DMS 273 (cell line): ENCODE results near the gene MMGT1.

Experiments used
- DNase-seq: peaks from one replicate; lab custom pipeline; 2025; ENCODE audit not compliant: unreplicated experiment; lab: John Stamatoyannopoulos, UW

MMGT1 gene

DNA sequence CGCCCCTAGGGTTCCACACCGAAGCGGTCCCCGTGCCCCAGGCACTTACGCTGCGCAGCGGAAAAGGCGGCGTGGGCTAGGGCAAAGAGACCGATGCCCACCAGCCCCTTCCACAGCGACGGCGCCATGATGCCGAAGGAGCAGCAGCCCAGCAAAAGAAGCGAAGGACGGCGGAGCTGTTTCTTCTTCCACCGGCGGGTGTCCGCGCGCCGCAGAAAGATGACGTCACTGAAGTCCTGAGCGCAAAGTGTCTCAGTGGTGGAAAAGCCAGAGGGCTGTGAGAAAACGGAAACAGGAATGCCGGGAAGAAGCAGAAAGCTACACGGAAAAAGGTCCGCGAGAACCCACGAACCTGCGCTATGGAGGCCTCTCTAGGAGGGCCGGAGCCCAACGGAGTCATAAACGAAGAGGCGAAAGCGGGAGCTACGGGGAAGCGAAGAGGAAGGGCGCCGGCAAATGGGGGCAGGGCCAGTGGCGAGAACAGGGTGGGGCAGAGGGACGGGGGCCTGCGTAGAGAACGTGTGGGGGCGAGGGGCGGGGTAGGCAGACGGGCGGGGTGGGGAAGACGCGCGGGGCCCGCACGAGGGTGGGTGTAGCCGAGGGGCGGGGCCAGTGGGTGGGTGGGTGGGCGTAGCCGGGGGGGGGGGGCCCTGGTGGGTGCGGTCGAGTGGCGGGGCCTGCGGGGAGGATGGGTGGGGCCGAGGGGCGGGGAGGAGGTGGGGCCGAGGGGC lies at the start of gene MMGT1:
TSS of gene MMGT1 (minus strand) at position 441 of the 731 bp plus-strand sequence. CDS start at position 128, 313 bp downstream.
- DNase-seq, result peak; percentile 95

DNA sequence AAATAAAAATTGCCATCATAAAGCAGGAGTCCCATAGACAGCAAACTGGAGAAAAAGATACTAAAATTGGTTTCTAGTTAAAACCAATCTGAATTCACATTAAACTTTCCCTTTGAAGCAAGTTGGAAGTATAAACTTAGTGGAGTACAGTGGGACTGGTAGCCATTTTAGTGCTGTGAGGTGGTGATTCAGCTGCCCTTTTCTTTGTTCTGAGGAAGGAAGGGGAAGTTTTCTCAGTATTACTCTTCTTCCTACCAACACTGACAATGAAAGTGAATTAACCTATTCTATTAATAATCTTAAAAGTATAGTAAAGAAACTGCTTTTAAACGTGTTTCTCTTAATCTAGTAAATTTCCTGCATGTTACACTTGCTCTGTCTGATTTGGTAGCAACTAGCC lies 48.1 kb upstream of the MMGT1 start:
- no peak for DNase-seq

DNA sequence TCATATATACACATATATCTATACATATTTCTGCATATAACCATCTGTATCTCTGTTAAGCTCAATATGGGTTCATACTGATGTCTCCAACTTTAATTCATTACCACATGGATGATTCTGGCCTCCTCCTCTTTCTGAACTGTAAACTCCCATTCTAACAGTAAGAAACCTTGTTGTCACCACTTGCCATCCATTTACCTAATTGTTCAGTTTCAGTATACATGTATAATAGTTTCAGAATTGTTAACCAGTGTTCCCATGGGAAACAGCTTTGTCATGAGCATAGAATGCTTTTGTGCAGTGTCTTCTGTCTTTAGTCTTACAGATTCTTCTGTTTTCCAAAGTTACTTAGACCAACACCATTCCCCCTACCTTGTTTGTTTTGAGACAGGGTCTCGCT lies 47.4 kb upstream of the MMGT1 start:
- no peak for DNase-seq

DNA sequence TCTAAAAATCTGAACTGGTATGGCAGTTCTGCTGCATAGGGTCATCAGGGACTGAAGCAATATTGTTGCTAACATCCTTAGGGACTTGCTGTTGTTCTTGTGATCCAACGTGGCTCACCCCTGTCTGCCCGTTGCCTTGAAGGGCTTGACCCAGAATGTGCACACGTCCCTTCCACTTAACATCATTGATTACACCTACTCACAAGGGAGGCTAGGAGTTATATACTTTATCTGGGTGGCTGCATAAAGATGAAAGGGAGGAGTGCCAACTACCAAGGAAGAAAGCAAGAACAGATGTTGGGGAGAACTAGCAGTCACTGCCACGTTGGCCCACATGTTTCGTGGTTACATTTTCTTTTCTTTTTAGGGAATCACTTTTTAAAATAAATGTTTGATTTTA lies 45.4 kb upstream of the MMGT1 start:
- no peak for DNase-seq

DNA sequence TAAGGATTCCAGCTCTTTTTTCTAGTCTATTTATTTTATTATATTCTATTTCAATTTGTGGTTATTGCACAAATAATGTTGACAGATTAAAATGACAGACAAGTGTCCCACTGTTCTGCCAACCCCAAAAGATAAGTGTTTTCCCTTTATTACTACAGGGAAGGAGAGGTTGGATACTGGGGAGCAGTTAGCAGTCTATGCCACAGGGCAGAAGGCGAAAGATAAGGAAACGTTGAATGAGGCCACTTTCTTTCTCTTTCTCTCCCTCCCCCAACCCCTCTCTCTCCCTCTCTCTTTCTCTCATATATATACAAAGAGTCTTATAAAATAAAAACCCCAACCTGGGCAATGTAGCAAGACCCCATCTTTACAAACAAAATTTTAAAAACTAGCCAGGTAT lies 43.1 kb upstream of the MMGT1 start:
- DNase-seq, result no peak

DNA sequence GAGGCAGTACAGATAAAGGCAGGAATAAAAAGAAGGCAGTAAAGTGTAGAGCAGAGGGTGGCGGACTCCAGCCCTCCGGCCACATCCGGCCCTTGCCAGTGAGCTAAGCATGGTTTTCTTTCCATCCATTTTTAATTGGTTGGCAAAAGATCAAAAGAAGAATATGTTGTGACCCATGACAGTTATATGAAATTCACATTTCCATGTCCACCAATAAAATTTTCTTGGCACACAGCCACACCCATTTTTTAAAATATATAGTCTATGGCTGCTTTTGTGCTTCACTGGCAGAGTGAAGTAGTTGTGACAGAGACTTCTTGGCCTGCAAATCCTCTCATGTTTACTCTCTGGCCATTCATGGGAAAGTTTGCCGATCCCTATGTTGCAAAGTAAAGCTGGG lies 41.2 kb upstream of the MMGT1 start:
- no peak for DNase-seq

DNA sequence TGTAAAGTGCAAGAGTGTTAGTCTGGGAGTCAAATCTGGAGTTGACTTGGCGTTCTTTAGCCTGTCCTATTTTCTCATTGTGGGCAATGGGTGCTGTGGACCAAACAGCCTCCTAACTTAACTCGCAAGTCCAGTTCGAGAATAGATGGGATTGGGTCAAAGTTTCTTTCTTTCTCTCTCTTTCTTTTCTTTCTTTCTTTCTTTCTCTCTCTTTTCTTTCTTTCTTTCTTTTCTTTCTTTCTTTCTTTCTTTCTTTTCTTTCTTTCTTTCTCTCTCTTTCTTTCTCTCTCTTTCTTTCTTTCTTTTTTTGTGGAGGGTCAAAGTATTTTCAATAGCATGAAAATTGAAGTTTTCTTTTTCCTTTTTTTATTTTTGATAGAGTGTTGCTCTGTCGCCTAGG lies 14.5 kb upstream of the MMGT1 start:
- DNase-seq, result no peak

DNA sequence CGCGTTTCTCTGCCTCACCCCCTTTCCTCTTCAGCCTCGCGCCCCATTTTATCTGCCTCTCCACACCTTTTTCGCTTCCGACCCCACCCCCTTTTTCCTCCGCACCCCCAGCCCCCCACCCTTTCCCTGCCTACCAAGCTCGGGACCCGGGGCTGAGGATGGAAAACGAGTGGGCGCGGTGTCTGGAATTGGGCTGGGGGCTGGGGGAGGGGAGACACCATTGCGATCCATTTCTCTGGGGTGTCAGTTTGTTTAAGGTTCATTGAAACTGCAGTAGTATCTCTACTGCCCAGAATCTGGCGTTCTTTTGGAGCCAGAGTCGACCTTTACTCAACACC lies 12.2 kb upstream of the MMGT1 start:
- no peak for DNase-seq

DNA sequence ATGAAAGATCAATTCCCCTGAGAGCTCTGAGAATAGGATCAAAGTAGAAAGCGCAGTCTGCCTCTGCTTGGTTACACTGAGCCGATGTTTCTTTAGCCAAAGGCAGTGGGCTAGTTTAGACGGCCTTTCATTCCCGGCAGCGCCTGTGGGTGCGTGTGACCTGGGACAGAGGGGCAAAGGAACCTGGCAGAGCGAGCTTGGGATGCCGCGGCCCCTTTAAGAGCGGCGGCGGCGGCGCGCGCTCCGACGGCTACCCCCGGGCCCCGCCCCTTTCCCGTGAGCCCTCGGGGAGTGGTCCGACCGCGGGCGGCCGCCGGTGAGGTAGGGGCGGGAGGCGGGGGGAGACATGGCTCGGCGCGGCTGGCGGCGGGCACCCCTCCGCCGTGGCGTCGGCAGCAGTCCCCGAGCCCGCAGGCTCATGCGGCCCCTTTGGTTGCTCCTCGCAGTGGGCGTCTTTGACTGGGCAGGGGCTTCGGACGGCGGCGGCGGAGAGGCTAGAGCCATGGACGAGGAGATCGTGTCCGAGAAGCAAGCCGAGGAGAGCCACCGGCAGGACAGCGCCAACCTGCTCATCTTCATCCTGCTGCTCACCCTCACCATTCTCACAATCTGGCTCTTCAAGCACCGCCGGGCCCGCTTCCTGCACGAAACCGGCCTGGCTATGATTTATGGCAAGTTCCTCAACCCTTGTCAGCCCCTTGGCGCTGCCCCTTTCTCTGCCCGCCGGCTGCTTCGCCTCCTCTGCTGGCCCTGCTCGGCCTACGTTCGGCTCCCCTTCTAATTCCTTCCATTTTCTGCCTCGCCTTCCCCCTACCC lies 11.6 kb upstream of the MMGT1 start, which contains the start of gene SLC9A6:
TSS of gene SLC9A6 (plus strand) at position 279 of the 816 bp plus-strand sequence. CDS start at position 503, 224 bp downstream.
- DNase-seq, result peak; percentile 84

DNA sequence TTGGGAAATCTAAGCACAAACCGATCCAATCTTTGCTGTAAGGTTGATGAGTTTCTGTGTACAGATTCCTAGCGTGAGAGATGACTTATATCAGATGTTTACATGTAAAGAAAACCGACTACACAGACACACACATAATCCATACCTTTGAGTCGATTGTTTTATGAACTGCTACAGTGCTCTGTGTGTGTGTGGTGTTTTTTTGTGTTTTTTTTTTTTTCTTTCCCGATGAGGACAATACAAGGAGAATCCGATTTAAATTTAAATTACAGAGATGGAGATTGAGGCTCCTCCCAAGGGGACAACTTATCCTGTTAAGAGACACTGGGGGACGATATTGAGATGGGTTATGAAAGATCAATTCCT lies 11.0 kb upstream of the MMGT1 start:
- DNase-seq, result peak; percentile 29

DNA sequence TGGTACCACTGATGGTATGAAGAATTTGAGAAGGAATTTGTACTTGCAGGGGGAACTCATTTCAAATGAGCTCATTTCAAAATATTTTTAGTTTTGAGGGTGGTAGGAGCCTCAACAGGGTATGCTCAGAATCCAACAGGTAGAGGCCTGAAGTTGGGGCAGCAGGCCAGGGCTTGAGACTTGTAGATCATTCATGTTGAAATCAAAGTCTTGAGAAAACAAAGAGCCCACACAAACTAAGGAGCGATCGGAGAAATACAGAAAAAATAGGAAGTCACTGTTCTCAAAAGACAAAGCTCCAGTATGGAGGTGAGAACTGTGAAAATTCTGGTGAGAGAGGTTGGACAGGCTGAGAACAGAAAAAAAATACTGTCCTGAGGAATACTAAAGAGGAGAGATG lies 10.5 kb upstream of the MMGT1 start:
- no peak for DNase-seq

DNA sequence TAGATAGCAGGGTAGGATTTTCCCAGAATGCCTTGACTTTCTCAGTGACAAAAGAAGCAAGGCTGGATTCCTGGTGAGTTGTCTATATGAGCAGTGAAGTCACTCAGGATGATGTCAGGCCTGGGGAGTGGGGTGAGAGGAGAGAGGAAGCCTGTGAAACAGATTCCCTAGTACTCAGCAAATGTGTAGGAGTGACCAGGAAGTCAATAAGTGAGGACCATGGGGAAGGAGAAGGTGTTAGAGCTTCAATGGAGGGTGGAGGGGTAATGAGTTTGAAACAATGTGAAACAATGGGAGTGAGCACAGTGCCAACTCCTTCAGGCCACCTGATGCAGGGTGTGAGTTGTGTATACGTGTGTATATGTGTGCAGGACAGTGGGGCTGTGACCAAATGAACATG lies 9.1 kb upstream of the MMGT1 start:
- no peak for DNase-seq

DNA sequence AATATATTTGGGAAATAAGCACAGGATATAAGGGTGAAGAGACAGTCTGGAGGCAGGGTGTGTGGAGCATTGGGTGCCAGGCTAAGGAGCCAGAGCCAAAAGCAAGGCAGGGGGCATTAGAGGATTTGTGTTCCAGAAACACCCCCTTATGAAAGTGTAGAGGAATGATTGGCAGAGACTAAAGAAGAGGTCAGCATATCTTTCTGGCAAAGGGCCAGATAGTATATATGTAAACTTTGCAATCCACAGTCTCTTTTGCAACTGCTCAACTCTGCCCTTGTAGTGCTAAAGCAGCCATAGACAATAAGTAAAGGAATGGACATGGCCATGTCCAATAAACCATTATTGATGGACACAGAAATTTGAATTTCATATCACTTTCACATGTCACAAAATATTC lies 7.9 kb upstream of the MMGT1 start:
- no peak for DNase-seq

DNA sequence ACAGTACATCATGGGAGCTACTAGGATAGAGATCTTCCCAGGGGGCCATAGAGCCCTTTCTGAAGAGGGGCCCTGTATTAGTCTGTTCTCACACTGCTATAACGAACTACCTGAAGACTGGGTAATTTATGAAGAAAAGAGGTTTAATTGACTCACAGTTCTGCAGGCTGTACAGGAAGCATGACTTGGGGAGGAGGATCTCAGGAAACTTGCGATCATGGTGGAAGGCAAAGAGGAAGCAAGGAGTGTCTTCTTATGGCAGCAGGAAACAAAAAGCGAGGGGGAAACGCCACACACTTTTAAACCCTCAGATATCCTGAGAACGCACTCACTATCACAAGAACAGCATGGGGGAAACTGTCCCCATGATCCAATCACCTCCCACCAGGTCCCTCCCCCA lies 7.2 kb upstream of the MMGT1 start:
- DNase-seq, result no peak

DNA sequence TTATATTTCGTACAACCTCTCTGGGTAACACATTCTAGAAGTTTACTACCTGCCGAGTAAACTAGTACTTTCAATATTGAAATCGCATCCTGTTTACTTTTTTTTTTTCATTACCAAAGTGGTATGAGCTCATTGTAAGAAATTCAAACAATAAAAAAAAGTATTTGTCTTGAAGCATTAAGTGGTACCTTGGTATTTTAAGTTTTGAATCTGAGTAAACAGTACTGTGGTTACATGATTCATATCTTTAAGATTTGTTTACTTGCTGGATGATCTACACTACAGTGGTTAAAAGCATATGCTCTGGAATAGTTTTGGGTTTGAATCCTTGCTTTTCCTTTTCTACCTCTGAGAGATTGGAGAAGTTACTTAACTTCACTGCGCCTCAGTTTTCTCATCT lies 3.8 kb upstream of the MMGT1 start:
- DNase-seq, result no peak

DNA sequence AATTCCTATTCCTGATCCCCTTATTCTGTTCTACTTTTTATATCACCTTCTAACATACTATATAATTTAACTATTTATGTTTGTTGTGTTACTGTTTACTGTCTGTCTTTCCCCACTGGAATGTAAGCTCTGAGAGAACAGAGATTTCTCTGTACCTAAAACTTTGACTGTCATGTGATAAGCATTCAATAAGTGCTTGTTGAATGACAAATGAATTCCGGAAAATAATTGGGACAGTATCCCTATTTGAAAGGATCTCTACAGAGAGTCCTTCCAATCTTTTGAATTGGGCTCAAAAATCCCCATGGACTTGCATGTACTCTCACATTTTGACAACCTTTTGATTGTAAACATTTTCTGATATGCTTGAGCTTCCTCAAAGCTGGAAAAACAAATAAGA lies 1.6 kb upstream of the MMGT1 start:
- DNase-seq, result no peak

DNA sequence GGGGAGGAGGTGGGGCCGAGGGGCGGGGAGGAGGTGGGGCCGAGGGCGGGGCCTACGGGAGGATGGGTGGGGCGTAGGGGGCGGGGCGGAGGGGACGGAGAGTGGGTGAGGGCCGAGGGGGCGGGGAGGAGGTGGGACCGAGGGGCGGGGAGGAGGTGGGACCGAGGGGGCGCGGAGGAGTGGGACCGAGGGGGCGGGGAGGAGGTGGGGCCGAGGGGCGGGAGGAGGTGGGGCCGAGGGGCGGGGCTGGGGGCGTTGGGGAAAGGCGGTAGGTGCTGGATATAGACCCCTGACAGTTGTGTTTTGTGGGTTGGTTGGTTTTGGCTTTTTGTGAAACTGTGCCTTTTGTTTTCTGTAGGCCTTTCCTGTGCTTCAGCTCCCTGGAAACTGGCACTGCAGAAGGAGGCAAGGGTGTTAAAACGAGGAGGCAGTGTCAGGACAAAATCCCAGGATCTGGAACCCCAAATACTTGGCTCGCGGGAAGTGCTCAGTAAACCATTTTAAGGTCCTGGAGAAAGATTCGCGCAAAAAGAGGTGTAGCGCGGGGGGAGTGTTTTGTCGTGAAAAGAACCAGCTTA lies 580 bp upstream of the MMGT1 start:
- DNase-seq, result peak; percentile 78

DNA sequence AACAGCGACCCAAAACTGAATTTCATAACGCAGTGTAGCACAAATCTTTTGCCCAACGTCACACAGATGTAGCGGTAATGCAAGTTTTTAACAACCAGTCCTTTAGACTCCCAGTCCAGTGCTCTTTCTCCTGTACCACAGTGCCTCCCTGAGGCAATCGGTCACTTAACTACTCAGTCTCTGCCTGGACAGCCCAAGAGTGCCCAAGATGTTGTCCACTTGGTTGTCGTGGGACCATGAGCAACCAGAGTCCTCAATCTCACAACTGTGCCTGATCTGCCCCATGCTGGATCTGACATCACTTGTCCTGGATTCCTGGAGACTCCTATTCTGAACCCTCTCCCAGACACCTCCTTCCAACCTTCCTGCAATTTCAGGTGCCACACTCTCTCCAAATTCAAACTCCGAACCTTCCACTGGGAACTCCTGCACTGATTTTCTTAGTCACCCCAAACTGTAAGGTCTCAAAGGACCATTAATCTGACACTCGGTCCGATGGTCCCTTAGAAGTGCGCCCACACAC lies 702 bp downstream of the MMGT1 start:
- no peak for DNase-seq

DNA sequence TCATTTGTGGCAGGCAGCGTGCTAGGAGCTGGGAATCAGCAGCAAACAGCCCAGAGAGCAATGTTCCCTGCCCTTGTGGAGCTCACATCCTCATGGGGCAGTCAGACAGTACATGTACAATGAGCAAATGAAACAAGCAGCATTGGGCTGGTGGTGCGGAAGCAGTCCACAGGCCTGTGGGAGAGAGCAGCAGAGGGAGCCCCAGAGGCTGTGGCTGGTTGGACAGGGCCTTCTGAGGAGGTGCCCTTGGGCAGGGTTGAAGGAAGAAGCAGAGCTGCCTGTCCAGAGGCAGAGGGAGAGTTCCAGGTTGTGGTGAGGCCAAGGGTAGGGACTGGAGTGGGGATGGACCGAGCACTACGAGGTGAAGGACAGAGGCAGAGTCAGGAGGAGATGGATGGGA lies 22.5 kb downstream of the MMGT1 start:
- DNase-seq, result no peak

DNA sequence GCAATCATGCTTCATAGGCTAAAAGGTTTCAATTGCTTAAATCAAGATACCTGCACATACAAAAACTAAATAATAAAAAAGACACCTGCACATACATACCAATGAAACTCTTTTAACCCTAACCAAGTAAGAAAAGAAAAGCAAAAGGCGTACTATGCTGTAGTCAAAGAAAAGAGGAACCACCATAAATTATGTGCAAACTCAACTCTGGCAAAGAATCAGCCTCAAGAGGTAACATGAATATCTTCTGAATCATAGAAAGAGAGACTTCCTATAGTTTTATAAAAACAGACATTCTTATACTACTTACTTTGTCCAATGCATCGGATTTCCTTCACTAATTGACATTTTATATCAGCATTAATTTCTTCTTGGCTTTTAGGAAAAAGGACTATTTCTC lies 29.3 kb downstream of the MMGT1 start:
- no peak for DNase-seq

DNA sequence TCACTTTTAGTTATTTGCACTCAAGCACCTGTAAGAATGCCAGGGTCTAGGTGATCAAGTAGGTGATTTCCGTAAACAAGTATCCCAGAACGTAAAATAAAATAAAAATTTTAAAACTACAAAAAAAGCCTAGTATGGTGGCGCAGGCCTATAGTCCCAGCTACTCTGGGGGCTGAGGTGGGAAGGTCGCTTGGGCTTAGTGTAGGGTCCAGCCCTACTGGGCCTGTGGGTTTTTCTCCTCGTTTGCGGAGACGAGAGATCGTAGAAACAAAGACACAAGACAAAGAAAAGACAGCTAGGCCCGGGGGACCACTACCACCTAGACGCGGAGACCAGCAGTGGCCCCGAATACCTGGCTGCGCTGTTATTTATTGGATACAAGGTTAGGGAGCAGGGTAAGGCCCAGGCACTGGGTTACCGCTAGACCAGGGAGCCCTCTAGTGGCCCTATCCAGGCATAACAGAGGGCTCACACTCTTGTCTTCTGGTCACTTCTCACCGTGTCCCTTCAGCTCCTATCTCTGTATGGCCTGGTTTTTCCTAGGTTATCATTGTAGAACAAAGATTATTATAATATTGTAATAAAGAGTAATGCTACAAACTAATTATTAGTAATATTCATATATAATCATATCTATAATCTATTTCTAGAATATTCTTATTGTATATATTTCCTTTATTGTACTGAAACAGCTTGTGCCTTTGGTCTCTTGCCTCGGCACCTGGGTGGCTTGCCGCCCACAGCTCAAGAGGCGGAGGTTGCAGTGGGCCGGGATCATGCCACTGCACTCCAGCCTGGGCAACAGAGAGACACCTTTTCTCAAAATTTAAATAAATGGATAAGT lies 41.9 kb downstream of the MMGT1 start:
- DNase-seq, result peak; percentile 76
